Liver (tissue), 9 donors: ENCODE results near the gene MYO3B. TPM values are rescaled to one million over a fixed set of nuclear protein-coding genes. Genes with fewer than 3 reads are reported as not detected.
A peak's percentile ranks its signal among the peaks of the same experiment; 100 is the strongest.

ENCODE experiments used
- DNase-seq: peaks from one replicate; pipeline ENCODE4 v3.0.0-alpha.2; 2017; ENCODE audit warnings: low spot score
- H3K27ac ChIP-seq, 2 donors: one replicate each; pipeline ENCODE4 v1.7.0; 2013; ENCODE audit warnings: inconsistent platforms in 2 of 2, low read length in 2 of 2, control low read depth in 1 of 2, low read depth in 1 of 2, mild to moderate bottlenecking in 1 of 2
- H3K27me3 ChIP-seq, 4 donors: one replicate each; pipeline versions ENCODE4 v1.6.1 to v1.7.0; 2013; ENCODE audit warnings: low read length in 3 of 4, inconsistent platforms in 1 of 4, mild to moderate bottlenecking in 1 of 4, moderate library complexity in 1 of 4; ENCODE audit not compliant: control insufficient read depth in 4 of 4, insufficient read depth in 4 of 4
- H3K36me3 ChIP-seq, 4 donors: one replicate each; pipeline versions ENCODE4 v1.6.1 to v1.7.0; 2013; ENCODE audit warnings: low read length in 3 of 4, mild to moderate bottlenecking in 3 of 4, low read depth in 1 of 4, moderate library complexity in 1 of 4; ENCODE audit not compliant: control insufficient read depth in 4 of 4, insufficient read depth in 3 of 4
- H3K4me1 ChIP-seq, 4 donors: one replicate each; pipeline versions ENCODE4 v1.6.1 to v1.7.0; 2013; ENCODE audit warnings: low read length in 3 of 4, mild to moderate bottlenecking in 3 of 4, moderate library complexity in 1 of 4; ENCODE audit not compliant: control insufficient read depth in 4 of 4, insufficient read depth in 4 of 4
- H3K4me3 ChIP-seq, 3 donors: one replicate each; pipeline versions ENCODE4 v1.6.1 to v1.7.0; 2013; ENCODE audit warnings: low read length in 3 of 3, control low read depth in 1 of 3, low read depth in 1 of 3, mild to moderate bottlenecking in 1 of 3
- H3K9ac ChIP-seq, 2 donors: one replicate each; pipeline ENCODE4 v1.7.0; 2013; ENCODE audit warnings: low read length in 2 of 2, mild to moderate bottlenecking in 2 of 2, moderate library complexity in 2 of 2, control low read depth in 1 of 2, low read depth in 1 of 2
- H3K9me3 ChIP-seq, 4 donors: one replicate each; pipeline versions ENCODE4 v1.6.1 to v1.7.0; 2013; ENCODE audit warnings: low read length in 3 of 4; ENCODE audit not compliant: control insufficient read depth in 4 of 4
- ATF3 ChIP-seq: IDR thresholded peaks from 2 replicates; pipeline ENCODE4 v1.6.1; 2016; ENCODE audit warnings: antibody characterized with exemption
- EGR1 ChIP-seq, 2 donors: IDR thresholded peaks; 2 replicates each; pipeline ENCODE4 v1.6.1; 2016 to 2018; ENCODE audit warnings: antibody characterized with exemption in 2 of 2, low read depth in 2 of 2
- FOXA1 ChIP-seq: IDR thresholded peaks from 2 replicates; pipeline ENCODE4 v1.6.1; 2016; ENCODE audit warnings: antibody characterized with exemption
- FOXA2 ChIP-seq: IDR thresholded peaks from 2 replicates; pipeline ENCODE4 v1.6.1; 2016; ENCODE audit warnings: antibody characterized with exemption
- GABPA ChIP-seq, 2 donors: IDR thresholded peaks in 1 of 2; conservative IDR thresholded peaks in 1 of 2; 2 replicates each; pipeline ENCODE4 v1.6.1; 2016; ENCODE audit warnings: antibody characterized with exemption in 2 of 2, mild to moderate bottlenecking in 1 of 2, moderate library complexity in 1 of 2
- HNF4A ChIP-seq, 2 donors: conservative IDR thresholded peaks; 2 replicates each; pipeline ENCODE4 v1.6.1; 2016; ENCODE audit warnings: antibody characterized with exemption in 2 of 2, mild to moderate bottlenecking in 2 of 2
- JUND ChIP-seq, 2 donors: IDR thresholded peaks; 2 replicates each; pipeline ENCODE4 v1.6.1; 2016; ENCODE audit warnings: antibody characterized with exemption in 2 of 2
- NR2F2 ChIP-seq: IDR thresholded peaks from 2 replicates; pipeline ENCODE4 v1.6.1; 2016; ENCODE audit warnings: antibody characterized with exemption
- RXRA ChIP-seq, 2 donors: IDR thresholded peaks; 2 replicates each; pipeline ENCODE4 v1.6.1; 2017 to 2018; ENCODE audit warnings: antibody characterized with exemption in 2 of 2, mild to moderate bottlenecking in 1 of 2
- TAF1 ChIP-seq: conservative IDR thresholded peaks from 2 replicates; pipeline ENCODE4 v1.6.1; 2016; ENCODE audit warnings: antibody characterized with exemption, mild to moderate bottlenecking
- YY1 ChIP-seq: IDR thresholded peaks from 2 replicates; pipeline ENCODE4 v1.6.1; 2016; ENCODE audit warnings: antibody characterized with exemption, mild to moderate bottlenecking
- WGBS: extraction: QIAGEN DNeasy Blood & Tissue Kit; methylation state at CpG from one replicate; pipeline ENCODE4 v1.1.7; 2013; 5-methylcytosine and 5-hydroxymethylcytosine counted together
- polyA plus RNA-seq, 2 donors: library from polyadenylated mRNA; stranded (reverse) in 1 of 2; unstranded in 1 of 2; fragments of 200-250 nt in 1 of 2; fragments of >200 nt in 1 of 2; fragmentation: Nextera tagmentation in 1 of 2; extraction: Ambion mirVana in 1 of 2; gene quantifications; one replicate each; pipeline versions ENCODE4 v1.2.1 to v1.2.3, GENCODE V29; 2013 to 2015
- total RNA-seq, 2 donors: library from RNA; depleted of rRNA; stranded (reverse); fragments of >200 nt; gene quantifications; one replicate each; pipeline ENCODE4 v1.2.3, GENCODE V29; 2014
- TF ChIP-seq, protein P1 (sequence below): IDR thresholded peaks from 2 replicates; pipeline ENCODE4 v1.6.1; 2016; ENCODE audit warnings: antibody characterized with exemption, mild to moderate bottlenecking
- TF ChIP-seq, protein P2 (sequence below): IDR thresholded peaks from 2 replicates; pipeline ENCODE4 v1.6.1; 2016; ENCODE audit warnings: antibody characterized with exemption
- donor health status: healthy.
- donor health status: healthy.
- donor health status: healthy.
- donor health status: healthy.
- donor health status: healthy.

Gene MYO3B
- total and polyA plus RNA-seq, 4 donors: under 0.01 to 0.05 TPM; not detected in 2

- TF ChIP-seq, protein P1, sequence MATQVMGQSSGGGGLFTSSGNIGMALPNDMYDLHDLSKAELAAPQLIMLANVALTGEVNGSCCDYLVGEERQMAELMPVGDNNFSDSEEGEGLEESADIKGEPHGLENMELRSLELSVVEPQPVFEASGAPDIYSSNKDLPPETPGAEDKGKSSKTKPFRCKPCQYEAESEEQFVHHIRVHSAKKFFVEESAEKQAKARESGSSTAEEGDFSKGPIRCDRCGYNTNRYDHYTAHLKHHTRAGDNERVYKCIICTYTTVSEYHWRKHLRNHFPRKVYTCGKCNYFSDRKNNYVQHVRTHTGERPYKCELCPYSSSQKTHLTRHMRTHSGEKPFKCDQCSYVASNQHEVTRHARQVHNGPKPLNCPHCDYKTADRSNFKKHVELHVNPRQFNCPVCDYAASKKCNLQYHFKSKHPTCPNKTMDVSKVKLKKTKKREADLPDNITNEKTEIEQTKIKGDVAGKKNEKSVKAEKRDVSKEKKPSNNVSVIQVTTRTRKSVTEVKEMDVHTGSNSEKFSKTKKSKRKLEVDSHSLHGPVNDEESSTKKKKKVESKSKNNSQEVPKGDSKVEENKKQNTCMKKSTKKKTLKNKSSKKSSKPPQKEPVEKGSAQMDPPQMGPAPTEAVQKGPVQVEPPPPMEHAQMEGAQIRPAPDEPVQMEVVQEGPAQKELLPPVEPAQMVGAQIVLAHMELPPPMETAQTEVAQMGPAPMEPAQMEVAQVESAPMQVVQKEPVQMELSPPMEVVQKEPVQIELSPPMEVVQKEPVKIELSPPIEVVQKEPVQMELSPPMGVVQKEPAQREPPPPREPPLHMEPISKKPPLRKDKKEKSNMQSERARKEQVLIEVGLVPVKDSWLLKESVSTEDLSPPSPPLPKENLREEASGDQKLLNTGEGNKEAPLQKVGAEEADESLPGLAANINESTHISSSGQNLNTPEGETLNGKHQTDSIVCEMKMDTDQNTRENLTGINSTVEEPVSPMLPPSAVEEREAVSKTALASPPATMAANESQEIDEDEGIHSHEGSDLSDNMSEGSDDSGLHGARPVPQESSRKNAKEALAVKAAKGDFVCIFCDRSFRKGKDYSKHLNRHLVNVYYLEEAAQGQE: peak; percentile 39
- no peak for TF ChIP-seq TAF1
- TF ChIP-seq YY1: peak; percentile 77
- no peak for TF ChIP-seq EGR1 (IDR thresholded peaks at IDR 0.05; ENCODE audit: low read depth in 2 of 2)
- TF ChIP-seq FOXA1: peak; percentile 90
- TF ChIP-seq, protein P2, sequence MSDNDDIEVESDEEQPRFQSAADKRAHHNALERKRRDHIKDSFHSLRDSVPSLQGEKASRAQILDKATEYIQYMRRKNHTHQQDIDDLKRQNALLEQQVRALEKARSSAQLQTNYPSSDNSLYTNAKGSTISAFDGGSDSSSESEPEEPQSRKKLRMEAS: peak; percentile 55
- peak; percentile 36 to 48 for TF ChIP-seq RXRA (IDR thresholded peaks at IDR 0.05)
- no peak for TF ChIP-seq ATF3
- TF ChIP-seq FOXA2: peak; percentile 95
Observed at GRCh38 chr2:170530284-170530745, 352.4 kb downstream of the MYO3B start (continued).

DNA sequence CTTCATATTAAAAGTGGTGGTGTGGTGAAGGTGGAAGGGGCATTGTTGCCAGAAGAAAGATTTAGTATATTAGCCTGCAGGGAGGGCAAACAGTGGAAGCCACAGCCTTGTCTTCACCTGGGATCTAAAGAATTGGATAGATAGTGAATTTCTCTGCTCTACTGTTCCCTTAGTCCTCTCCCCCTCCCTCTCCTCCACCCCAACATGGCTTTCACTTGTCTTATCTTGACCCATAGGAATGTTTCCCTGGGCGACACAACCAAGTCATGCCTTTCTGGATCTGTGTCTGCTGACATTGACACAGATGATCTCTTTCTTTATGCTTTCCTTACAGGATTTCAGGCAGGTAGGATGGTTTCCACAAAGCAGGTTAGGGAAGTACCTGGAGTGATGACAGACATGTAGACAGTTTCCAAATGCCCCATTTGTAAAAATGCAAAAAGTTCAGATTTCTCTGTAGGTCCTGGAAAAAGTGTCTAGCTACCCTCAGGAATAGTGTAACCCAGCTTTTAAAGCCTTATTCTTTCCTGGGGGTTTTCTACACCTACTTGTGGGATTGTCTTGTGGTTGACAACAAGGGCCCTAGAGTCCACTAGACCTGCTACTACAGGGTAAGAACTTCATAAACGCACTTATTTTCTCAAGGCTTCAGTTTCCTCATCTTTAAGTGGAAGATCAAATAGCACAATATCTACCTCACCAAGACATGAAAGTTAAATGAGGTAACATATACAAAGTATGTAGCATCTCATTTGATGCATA, 353.0 kb downstream of the MYO3B start:
- no peak overlapping the region for H3K9ac ChIP-seq
- no peak overlapping the region for H3K4me3 ChIP-seq
- no peaks in the 10 kb centered on the region for H3K36me3 ChIP-seq
- H3K27me3 ChIP-seq: no peaks in the 10 kb centered on the region
- 41% methylated on average over 2 of the region's 2 CpGs for WGBS
- peaks cover 3 to 13% (median 10%) of the 10 kb centered on the region in 4 donors for H3K4me1 ChIP-seq
- no peak for TF ChIP-seq FOXA1
- no peak for TF ChIP-seq EGR1 (IDR thresholded peaks at IDR 0.05; ENCODE audit: low read depth in 2 of 2)
- TF ChIP-seq, protein P1: no peak
- TF ChIP-seq HNF4A (conservative IDR thresholded peaks at IDR 0.05): no peak
- TF ChIP-seq GABPA (IDR thresholded peaks at IDR 0.05 in 1 of 2, conservative IDR thresholded peaks at IDR 0.05 in 1 of 2): no peak
- no peak for TF ChIP-seq JUND (IDR thresholded peaks at IDR 0.05)
- no peak for TF ChIP-seq NR2F2
- DNase-seq: no peak
- H3K27ac ChIP-seq: no peak overlapping the region
- H3K9me3 ChIP-seq: no peaks in the 10 kb centered on the region
